SK-N-SH treated with all-trans-retinoic acid at 6 μM for 48 hours (cell line): Measurements from ENCODE around the gene HS6ST3.

Experiments
- ATAC-seq: fragments of 200-7000 bp; cut with Tn5 transposase; 3 replicates; pipeline ENCODE4 v1.9.1; 2020; ENCODE audit warnings: mild to moderate bottlenecking, moderate library complexity
- ARNTL ChIP-seq: fragments of 450-650 bp; formaldehyde crosslinking; IDR thresholded peaks from 2 replicates; pipeline ENCODE4 v1.5.0; 2020; ENCODE audit warnings: low read depth, mild to moderate bottlenecking, moderate library complexity, borderline replicate concordance
- BACH2 ChIP-seq: fragments of 250-450 bp; sonication (Bioruptor Pico); IDR thresholded peaks from 2 replicates; pipeline ENCODE4 v1.9.0; 2021; ENCODE audit warnings: mild to moderate bottlenecking, borderline replicate concordance
- CSDC2 ChIP-seq: fragments of 250-450 bp; sonication (Bioruptor Pico); IDR thresholded peaks from 2 replicates; pipeline ENCODE4 v1.5.0; 2020; ENCODE audit warnings: mild to moderate bottlenecking, moderate library complexity
- ESRRG ChIP-seq: fragments of 250-450 bp; sonication (Bioruptor Pico); IDR thresholded peaks from 2 replicates; pipeline ENCODE4 v1.6.1; 2021; ENCODE audit warnings: mild to moderate bottlenecking
- GLIS3 ChIP-seq: fragments of 250-450 bp; sonication (Bioruptor Pico); IDR thresholded peaks from 2 replicates; pipeline ENCODE4 v1.5.0; 2020; ENCODE audit warnings: mild to moderate bottlenecking, moderate library complexity
- ISL1 ChIP-seq: fragments of 250-450 bp; sonication (Bioruptor Pico); IDR thresholded peaks from 2 replicates; pipeline ENCODE4 v2.1.2; 2022; ENCODE audit warnings: mild to moderate bottlenecking, moderate library complexity
- OSR1 ChIP-seq: fragments of 250-450 bp; sonication (Bioruptor Pico); IDR thresholded peaks from 2 replicates; pipeline ENCODE4 v1.8.0; 2022; ENCODE audit warnings: moderate library complexity, mild to moderate bottlenecking, inconsistent platforms
- PPARA ChIP-seq: fragments of 250-450 bp; sonication (Bioruptor Pico); IDR thresholded peaks from 2 replicates; pipeline ENCODE4 v1.5.0; 2020; ENCODE audit warnings: mild to moderate bottlenecking, borderline replicate concordance
- RARB ChIP-seq: fragments of 250-450 bp; sonication (Bioruptor Pico); IDR thresholded peaks from 2 replicates; pipeline ENCODE4 v1.8.0; 2021; ENCODE audit warnings: mild to moderate bottlenecking, moderate library complexity
- SNAI2 ChIP-seq: fragments of 250-450 bp; sonication (Bioruptor Pico); IDR thresholded peaks from 2 replicates; pipeline ENCODE4 v1.5.0; 2020; ENCODE audit warnings: mild to moderate bottlenecking, moderate library complexity
- TCF4 ChIP-seq: fragments of 250-450 bp; sonication (Bioruptor Pico); IDR thresholded peaks from 2 replicates; pipeline ENCODE4 v1.8.0; 2021; ENCODE audit warnings: mild to moderate bottlenecking, moderate library complexity, borderline replicate concordance
- TOX ChIP-seq: fragments of 250-450 bp; sonication (Bioruptor Pico); IDR thresholded peaks from 2 replicates; pipeline ENCODE4 v1.8.0; 2021; ENCODE audit warnings: mild to moderate bottlenecking, moderate library complexity, borderline replicate concordance
- ZC3H10 ChIP-seq: fragments of 250-450 bp; sonication (Bioruptor Pico); IDR thresholded peaks from 2 replicates; pipeline ENCODE4 v1.5.1; 2021; ENCODE audit warnings: mild to moderate bottlenecking, moderate library complexity
- ZFP3 ChIP-seq: fragments of 250-450 bp; sonication (Bioruptor Pico); IDR thresholded peaks from 2 replicates; pipeline ENCODE4 v1.5.0; 2020; ENCODE audit warnings: mild to moderate bottlenecking, moderate library complexity
- ZFP30 ChIP-seq: fragments of 450-650 bp; formaldehyde crosslinking; IDR thresholded peaks from 2 replicates; pipeline ENCODE4 v1.5.0; 2022; ENCODE audit warnings: mild to moderate bottlenecking, moderate library complexity
- ZNF565 ChIP-seq: fragments of 450-650 bp; formaldehyde crosslinking; conservative IDR thresholded peaks from 2 replicates; pipeline ENCODE4 v1.5.0; 2020; ENCODE audit warnings: low read depth, mild to moderate bottlenecking, moderate library complexity
- ZNF70 ChIP-seq: fragments of 450-650 bp; formaldehyde crosslinking; IDR thresholded peaks from 2 replicates; pipeline ENCODE4 v1.5.0; 2020; ENCODE audit warnings: mild to moderate bottlenecking, moderate library complexity
- ZNF8 ChIP-seq: fragments of 450-650 bp; formaldehyde crosslinking; IDR thresholded peaks from 2 replicates; pipeline ENCODE4 v1.5.0; 2020; ENCODE audit warnings: mild to moderate bottlenecking, moderate library complexity
- TF ChIP-seq, protein P1 (sequence below): fragments of 250-450 bp; sonication (Bioruptor Pico); IDR thresholded peaks from 2 replicates; pipeline ENCODE4 v1.5.1; 2020; ENCODE audit warnings: low read depth, mild to moderate bottlenecking, moderate library complexity
- TF ChIP-seq, protein P2 (sequence below): fragments of 250-450 bp; sonication (Bioruptor Pico); IDR thresholded peaks from 2 replicates; pipeline ENCODE4 v1.5.0; 2020; ENCODE audit warnings: mild to moderate bottlenecking, moderate library complexity
- TF ChIP-seq, protein P3 (sequence below): fragments of 250-450 bp; sonication (Bioruptor Pico); IDR thresholded peaks from 2 replicates; pipeline ENCODE4 v1.5.1; 2021; ENCODE audit warnings: mild to moderate bottlenecking, moderate library complexity
- TF ChIP-seq, protein P4 (sequence below): fragments of 250-450 bp; sonication (Bioruptor Pico); IDR thresholded peaks from 2 replicates; pipeline ENCODE4 v1.8.0; 2020; ENCODE audit warnings: mild to moderate bottlenecking, moderate library complexity, borderline replicate concordance
- TF ChIP-seq, protein P5 (sequence below): fragments of 250-450 bp; sonication (Bioruptor Pico); IDR thresholded peaks from 2 replicates; pipeline ENCODE4 v1.8.0; 2021; ENCODE audit warnings: low read depth, mild to moderate bottlenecking, moderate library complexity, borderline replicate concordance

HS6ST3 gene

DNA sequence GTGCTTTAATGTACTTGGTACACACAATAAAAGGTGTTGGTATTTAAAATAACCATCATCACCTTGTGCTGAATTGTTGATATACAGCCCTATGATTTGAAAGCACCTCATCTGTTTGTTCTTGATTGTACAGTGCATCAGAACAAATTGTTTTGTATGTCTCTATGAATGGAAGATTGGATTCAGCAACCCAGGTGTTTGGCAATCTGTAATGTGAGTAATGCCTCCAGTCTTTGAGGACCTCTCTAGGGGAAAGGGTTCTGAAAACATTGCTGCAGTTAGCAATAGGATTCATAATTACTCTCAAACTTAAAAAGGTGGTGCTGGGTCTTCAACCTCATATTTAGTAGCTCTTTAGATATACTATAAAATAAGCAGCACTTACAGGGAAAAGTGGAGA, 562.6 kb downstream of the HS6ST3 start:
- ATAC-seq: no peak
- TF ChIP-seq ARNTL (CRISPR knock-in tag) (no peak), OSR1 (CRISPR knock-in tag) (no peak), ZNF565 (CRISPR knock-in tag) (no peak), ZFP3 (CRISPR knock-in tag) (no peak), CSDC2 (CRISPR knock-in tag) (no peak), BACH2 (no peak), ZNF8 (CRISPR knock-in tag) (no peak), ESRRG (CRISPR knock-in tag) (no peak), RARB (CRISPR knock-in tag) (no peak), TOX (CRISPR knock-in tag) (no peak), ZNF70 (CRISPR knock-in tag) (no peak)
- TF ChIP-seq, protein P1, sequence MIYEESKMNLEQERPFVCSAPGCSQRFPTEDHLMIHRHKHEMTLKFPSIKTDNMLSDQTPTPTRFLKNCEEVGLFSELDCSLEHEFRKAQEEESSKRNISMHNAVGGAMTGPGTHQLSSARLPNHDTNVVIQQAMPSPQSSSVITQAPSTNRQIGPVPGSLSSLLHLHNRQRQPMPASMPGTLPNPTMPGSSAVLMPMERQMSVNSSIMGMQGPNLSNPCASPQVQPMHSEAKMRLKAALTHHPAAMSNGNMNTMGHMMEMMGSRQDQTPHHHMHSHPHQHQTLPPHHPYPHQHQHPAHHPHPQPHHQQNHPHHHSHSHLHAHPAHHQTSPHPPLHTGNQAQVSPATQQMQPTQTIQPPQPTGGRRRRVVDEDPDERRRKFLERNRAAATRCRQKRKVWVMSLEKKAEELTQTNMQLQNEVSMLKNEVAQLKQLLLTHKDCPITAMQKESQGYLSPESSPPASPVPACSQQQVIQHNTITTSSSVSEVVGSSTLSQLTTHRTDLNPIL (CRISPR knock-in tag): no peak
- TF ChIP-seq, protein P2, sequence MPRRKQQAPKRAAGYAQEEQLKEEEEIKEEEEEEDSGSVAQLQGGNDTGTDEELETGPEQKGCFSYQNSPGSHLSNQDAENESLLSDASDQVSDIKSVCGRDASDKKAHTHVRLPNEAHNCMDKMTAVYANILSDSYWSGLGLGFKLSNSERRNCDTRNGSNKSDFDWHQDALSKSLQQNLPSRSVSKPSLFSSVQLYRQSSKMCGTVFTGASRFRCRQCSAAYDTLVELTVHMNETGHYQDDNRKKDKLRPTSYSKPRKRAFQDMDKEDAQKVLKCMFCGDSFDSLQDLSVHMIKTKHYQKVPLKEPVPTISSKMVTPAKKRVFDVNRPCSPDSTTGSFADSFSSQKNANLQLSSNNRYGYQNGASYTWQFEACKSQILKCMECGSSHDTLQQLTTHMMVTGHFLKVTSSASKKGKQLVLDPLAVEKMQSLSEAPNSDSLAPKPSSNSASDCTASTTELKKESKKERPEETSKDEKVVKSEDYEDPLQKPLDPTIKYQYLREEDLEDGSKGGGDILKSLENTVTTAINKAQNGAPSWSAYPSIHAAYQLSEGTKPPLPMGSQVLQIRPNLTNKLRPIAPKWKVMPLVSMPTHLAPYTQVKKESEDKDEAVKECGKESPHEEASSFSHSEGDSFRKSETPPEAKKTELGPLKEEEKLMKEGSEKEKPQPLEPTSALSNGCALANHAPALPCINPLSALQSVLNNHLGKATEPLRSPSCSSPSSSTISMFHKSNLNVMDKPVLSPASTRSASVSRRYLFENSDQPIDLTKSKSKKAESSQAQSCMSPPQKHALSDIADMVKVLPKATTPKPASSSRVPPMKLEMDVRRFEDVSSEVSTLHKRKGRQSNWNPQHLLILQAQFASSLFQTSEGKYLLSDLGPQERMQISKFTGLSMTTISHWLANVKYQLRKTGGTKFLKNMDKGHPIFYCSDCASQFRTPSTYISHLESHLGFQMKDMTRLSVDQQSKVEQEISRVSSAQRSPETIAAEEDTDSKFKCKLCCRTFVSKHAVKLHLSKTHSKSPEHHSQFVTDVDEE (CRISPR knock-in tag): no peak

DNA sequence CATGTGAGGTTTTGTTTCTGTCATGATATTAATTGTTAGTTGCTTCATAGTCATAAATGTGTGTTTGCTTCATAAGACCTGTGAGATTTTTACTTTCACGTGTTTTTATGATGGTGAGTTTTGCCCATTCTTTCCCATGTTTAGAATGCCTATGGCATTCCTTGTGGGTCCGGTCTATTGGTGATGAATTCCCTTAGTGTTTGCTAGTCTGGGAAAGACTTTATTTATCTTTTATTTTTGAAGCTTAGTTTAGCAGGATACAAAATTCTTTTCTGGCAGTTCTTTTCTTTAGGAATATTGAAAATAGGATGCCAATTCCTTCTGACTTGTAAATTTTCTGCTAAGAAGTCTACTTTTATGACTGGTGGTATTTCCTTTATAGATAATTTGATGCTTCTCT, 571.7 kb downstream of the HS6ST3 start:
- TF ChIP-seq ZNF70 (CRISPR knock-in tag): no peak
- TF ChIP-seq ARNTL (CRISPR knock-in tag): no peak
- TF ChIP-seq RARB (CRISPR knock-in tag): no peak
- TF ChIP-seq, protein P3, sequence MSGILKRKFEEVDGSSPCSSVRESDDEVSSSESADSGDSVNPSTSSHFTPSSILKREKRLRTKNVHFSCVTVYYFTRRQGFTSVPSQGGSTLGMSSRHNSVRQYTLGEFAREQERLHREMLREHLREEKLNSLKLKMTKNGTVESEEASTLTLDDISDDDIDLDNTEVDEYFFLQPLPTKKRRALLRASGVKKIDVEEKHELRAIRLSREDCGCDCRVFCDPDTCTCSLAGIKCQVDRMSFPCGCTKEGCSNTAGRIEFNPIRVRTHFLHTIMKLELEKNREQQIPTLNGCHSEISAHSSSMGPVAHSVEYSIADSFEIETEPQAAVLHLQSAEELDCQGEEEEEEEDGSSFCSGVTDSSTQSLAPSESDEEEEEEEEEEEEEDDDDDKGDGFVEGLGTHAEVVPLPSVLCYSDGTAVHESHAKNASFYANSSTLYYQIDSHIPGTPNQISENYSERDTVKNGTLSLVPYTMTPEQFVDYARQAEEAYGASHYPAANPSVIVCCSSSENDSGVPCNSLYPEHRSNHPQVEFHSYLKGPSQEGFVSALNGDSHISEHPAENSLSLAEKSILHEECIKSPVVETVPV (CRISPR knock-in tag): no peak
- ATAC-seq: no peak

DNA sequence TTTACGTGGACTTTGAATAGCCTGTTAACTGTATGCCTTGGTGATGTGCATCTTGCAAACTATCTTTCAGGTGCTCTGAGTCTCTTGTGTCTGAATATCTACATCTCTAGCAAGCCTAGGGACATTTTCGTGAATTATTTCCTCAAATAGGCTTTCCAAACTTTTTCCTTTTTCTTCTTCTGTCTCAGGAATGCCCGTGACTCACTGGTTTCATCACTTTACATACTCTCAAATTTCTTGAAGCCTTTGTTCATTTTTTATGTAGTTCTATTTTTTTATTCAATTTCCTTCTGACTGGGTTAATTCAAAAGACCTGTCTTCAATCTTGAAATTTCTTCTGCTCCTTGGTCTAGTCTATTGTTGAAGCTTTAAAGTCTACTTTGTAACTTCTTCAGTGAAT, 572.1 kb downstream of the HS6ST3 start:
- ATAC-seq: no peak
- TF ChIP-seq OSR1 (CRISPR knock-in tag): no peak
- no peak for TF ChIP-seq TCF4 (CRISPR knock-in tag)
- TF ChIP-seq, protein P4, sequence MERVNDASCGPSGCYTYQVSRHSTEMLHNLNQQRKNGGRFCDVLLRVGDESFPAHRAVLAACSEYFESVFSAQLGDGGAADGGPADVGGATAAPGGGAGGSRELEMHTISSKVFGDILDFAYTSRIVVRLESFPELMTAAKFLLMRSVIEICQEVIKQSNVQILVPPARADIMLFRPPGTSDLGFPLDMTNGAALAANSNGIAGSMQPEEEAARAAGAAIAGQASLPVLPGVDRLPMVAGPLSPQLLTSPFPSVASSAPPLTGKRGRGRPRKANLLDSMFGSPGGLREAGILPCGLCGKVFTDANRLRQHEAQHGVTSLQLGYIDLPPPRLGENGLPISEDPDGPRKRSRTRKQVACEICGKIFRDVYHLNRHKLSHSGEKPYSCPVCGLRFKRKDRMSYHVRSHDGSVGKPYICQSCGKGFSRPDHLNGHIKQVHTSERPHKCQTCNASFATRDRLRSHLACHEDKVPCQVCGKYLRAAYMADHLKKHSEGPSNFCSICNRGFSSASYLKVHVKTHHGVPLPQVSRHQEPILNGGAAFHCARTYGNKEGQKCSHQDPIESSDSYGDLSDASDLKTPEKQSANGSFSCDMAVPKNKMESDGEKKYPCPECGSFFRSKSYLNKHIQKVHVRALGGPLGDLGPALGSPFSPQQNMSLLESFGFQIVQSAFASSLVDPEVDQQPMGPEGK (CRISPR knock-in tag): no peak
- TF ChIP-seq BACH2: no peak
- no peak for TF ChIP-seq ISL1 (CRISPR knock-in tag)
- TF ChIP-seq PPARA (CRISPR knock-in tag): no peak
- TF ChIP-seq ZNF70 (CRISPR knock-in tag): no peak
- no peak for TF ChIP-seq ZNF565 (CRISPR knock-in tag)
- no peak for TF ChIP-seq ZFP30
- TF ChIP-seq ZNF8 (CRISPR knock-in tag): no peak
- TF ChIP-seq CSDC2 (CRISPR knock-in tag): no peak
- TF ChIP-seq ZFP3 (CRISPR knock-in tag): no peak
- TF ChIP-seq, protein P3 (CRISPR knock-in tag): no peak
- TF ChIP-seq, protein P5, sequence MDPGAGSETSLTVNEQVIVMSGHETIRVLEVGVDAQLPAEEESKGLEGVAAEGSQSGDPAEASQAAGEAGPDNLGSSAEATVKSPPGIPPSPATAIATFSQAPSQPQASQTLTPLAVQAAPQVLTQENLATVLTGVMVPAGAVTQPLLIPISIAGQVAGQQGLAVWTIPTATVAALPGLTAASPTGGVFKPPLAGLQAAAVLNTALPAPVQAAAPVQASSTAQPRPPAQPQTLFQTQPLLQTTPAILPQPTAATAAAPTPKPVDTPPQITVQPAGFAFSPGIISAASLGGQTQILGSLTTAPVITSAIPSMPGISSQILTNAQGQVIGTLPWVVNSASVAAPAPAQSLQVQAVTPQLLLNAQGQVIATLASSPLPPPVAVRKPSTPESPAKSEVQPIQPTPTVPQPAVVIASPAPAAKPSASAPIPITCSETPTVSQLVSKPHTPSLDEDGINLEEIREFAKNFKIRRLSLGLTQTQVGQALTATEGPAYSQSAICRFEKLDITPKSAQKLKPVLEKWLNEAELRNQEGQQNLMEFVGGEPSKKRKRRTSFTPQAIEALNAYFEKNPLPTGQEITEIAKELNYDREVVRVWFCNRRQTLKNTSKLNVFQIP (CRISPR knock-in tag): no peak
- no peak for TF ChIP-seq ESRRG (CRISPR knock-in tag)
- no peak for TF ChIP-seq RARB (CRISPR knock-in tag)
- TF ChIP-seq SNAI2 (CRISPR knock-in tag): no peak
- no peak for TF ChIP-seq TOX (CRISPR knock-in tag)
- TF ChIP-seq ZC3H10 (CRISPR knock-in tag): no peak
- no peak for TF ChIP-seq GLIS3 (CRISPR knock-in tag)
